ENCODE data around the gene ENG.

ENG gene

DNA sequence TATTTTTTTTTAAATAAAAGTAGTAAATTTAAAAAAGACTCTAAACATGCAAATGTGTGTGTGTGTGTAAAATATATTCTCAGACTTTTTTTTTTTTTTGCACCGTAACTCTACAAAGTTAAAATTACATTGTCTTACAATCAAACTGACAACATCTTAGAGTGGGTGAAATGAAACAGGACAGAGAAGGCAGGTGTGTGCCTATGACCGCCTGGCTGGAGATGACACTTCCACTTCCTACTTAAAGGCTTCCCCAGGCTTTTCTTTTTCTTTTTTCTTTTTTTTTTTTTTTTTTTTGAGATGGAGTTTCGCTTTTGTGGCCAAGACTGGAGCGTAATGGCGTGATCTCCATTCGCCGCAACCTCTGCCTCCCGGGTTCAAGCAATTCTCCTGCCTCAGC is 25.7 kb upstream of the ENG start:
- H3K36me3 ChIP-seq (ENCODE audit: control insufficient read depth in 4 of 4, insufficient read depth in 4 of 4, low read length in 3 of 4), result peaks cover 0 to 8% (median 0%) of the 10 kb centered on the region in 4 experiments
- no CpG with 5 or more reads among the region's 8 CpGs for WGBS (ENCODE audit: insufficient coverage)
- H3K9me3 ChIP-seq (ENCODE audit: control extremely low read depth in 1 of 5, control insufficient read depth in 4 of 5, insufficient read depth in 2 of 5, low read depth in 1 of 5, low read length in 4 of 5), result no peaks in the 10 kb centered on the region
- H3K4me1 ChIP-seq (ENCODE audit: control extremely low read depth in 1 of 4, control insufficient read depth in 4 of 4, insufficient read depth in 4 of 4, low read length in 3 of 4), result peaks cover under 1 to 49% (median 42%) of the 10 kb centered on the region in 4 experiments
- ChIA-PET POLR2A (interaction anchor here (0.6 kb wide), 1 partner anchor 83 kb away, joined by 4 read pairs; no protein-coding TSS in a partner anchor), CTCF (interaction anchor here (2.9 to 3.5 kb wide), 2 partner anchors 9 to 35 kb away, joined by 12 to 33 read pairs; partner anchors contain the start of gene ST6GALNAC4)
- no peak overlapping the region for H3K4me3 ChIP-seq (ENCODE audit: control insufficient read depth in 1 of 7, extremely low read depth in 1 of 7, insufficient read depth in 4 of 7, low read depth in 2 of 7, low read length in 6 of 7)
- no peak overlapping the region for H3K27ac ChIP-seq (ENCODE audit: insufficient read depth in 1 of 2, low read depth in 1 of 2, low read length in 2 of 2, poor library complexity in 1 of 2, severe bottlenecking in 2 of 2)
- peaks cover 0 to 3% (median 0%) of the 10 kb centered on the region in 5 experiments for H3K27me3 ChIP-seq (replicated peaks in 2 of 5; ENCODE audit: control insufficient read depth in 4 of 5, insufficient read depth in 5 of 5, low read length in 4 of 5)
- DNase-seq, result no peak

DNA sequence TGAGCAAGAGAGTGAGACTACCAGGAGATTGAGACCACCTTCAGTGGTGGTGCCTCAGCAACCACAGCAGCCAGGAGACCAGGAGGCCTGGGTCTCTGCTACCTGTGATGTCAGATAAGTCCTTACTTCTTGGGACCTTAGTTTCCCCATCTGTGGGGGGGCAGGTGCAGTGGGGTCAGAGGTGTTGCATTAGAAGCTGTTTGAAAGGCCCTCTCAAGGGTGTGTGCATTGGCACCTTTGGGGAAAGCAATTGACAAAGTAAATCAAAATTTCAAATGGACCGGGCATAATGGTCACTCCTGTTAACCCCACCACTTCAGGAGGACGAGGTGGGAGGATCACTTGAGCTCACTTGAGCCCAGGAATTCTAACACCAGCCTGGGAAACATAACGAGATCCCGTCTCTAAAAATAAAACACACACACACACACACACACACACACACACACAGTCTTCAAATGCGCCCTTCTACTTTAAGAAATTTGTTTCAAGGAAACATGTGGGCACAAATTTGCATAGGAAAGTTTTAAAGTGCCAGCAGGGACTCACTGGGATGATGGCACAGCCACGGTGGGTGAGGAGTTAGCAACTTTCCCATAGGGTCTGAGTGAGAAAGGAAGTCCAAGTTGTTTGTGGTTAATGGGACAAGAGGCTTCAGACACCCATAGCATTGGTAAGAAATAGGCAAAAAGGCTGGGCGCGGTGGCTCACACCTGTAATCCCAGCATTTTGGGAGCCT is 24.4 kb upstream of the ENG start:
- DNase-seq, result no peak
- 65% methylated on average over 4 of the region's 8 CpGs for WGBS (ENCODE audit: insufficient coverage)
- Histone ChIP-seq H3K4me3 (ENCODE audit: control insufficient read depth in 1 of 7, extremely low read depth in 1 of 7, insufficient read depth in 4 of 7, low read depth in 2 of 7, low read length in 6 of 7) (no peak overlapping the region), H3K36me3 (ENCODE audit: control insufficient read depth in 4 of 4, insufficient read depth in 4 of 4, low read length in 3 of 4) (no peaks in the 10 kb centered on the region), H3K27me3 (replicated peaks in 2 of 5; ENCODE audit: control insufficient read depth in 4 of 5, insufficient read depth in 5 of 5, low read length in 4 of 5) (peaks cover 0 to 3% (median 0%) of the 10 kb centered on the region in 5 experiments), H3K9me3 (ENCODE audit: control extremely low read depth in 1 of 5, control insufficient read depth in 4 of 5, insufficient read depth in 2 of 5, low read depth in 1 of 5, low read length in 4 of 5) (no peaks in the 10 kb centered on the region), H3K4me1 (ENCODE audit: control extremely low read depth in 1 of 4, control insufficient read depth in 4 of 4, insufficient read depth in 4 of 4, low read length in 3 of 4) (peaks cover 0 to 36% (median 29%) of the 10 kb centered on the region in 4 experiments), H3K27ac (ENCODE audit: insufficient read depth in 1 of 2, low read depth in 1 of 2, low read length in 2 of 2, poor library complexity in 1 of 2, severe bottlenecking in 2 of 2) (no peak overlapping the region)
- ChIA-PET CTCF (interaction anchor here (1.6 to 2.5 kb wide), 2 partner anchors 10 to 54 kb away, joined by 4 to 16 read pairs; no protein-coding TSS in a partner anchor), POLR2A (interaction anchor here (0.7 kb wide), 1 partner anchor 12 kb away, joined by 3 read pairs; no protein-coding TSS in a partner anchor)

DNA sequence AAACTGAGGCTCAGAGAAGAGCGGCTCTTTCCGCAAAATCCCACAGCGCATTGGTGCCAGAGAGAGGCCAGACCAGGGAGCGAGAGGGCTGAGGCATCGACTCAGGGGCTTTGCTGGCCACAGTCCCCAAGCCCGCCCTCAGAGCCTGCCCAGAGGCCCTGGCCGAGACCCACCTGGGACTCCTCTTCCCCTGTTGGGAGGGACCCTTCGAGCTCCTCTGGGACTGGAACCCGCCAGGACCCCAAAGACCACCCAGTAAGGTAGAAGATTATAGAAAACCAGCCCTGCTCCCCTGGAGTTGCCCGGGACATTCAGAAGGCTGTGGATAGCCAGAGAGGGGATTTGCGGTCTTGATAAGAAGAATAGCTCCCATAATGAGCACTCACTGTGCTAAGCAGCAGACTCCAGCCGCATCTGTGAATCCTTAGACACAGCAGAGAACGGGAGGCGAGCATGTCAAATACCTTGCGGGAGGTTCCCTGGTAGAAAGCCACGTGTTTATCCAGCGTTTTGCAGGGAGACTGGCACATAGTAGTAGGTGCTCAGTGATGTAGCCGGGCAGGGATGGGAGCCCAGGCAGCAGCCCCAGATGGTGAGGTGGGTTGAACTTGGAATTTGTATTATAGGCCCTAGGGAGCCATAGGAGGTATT is 23.7 kb upstream of the ENG start:
- POLR2A ChIA-PET, result interaction anchor here (0.7 kb wide), 1 partner anchor 12 kb away, joined by 3 read pairs; no protein-coding TSS in a partner anchor
- Histone ChIP-seq H3K27ac (ENCODE audit: insufficient read depth in 1 of 2, low read depth in 1 of 2, low read length in 2 of 2, poor library complexity in 1 of 2, severe bottlenecking in 2 of 2) (no peak overlapping the region), H3K36me3 (ENCODE audit: control insufficient read depth in 4 of 4, insufficient read depth in 4 of 4, low read length in 3 of 4) (no peaks in the 10 kb centered on the region), H3K4me3 (ENCODE audit: control insufficient read depth in 1 of 7, extremely low read depth in 1 of 7, insufficient read depth in 4 of 7, low read depth in 2 of 7, low read length in 6 of 7) (peak overlapping the region in 4 of 7 experiments; percentile 36 to 64 (median 57)), H3K27me3 (replicated peaks in 2 of 5; ENCODE audit: control insufficient read depth in 4 of 5, insufficient read depth in 5 of 5, low read length in 4 of 5) (peaks cover 0 to 3% (median 0%) of the 10 kb centered on the region in 5 experiments), H3K4me1 (ENCODE audit: control extremely low read depth in 1 of 4, control insufficient read depth in 4 of 4, insufficient read depth in 4 of 4, low read length in 3 of 4) (peaks cover 0 to 29% (median 23%) of the 10 kb centered on the region in 4 experiments), H3K9me3 (ENCODE audit: control extremely low read depth in 1 of 5, control insufficient read depth in 4 of 5, insufficient read depth in 2 of 5, low read depth in 1 of 5, low read length in 4 of 5) (no peaks in the 10 kb centered on the region)
- CTCF ChIA-PET, result interaction anchor here (0.8 to 2.5 kb wide), 3 partner anchors 9 to 53 kb away, joined by 3 to 16 read pairs (median 4); no protein-coding TSS in a partner anchor
- DNase-seq, result no peak
- 85% methylated on average over 16 of the region's 18 CpGs for WGBS (ENCODE audit: insufficient coverage)

DNA sequence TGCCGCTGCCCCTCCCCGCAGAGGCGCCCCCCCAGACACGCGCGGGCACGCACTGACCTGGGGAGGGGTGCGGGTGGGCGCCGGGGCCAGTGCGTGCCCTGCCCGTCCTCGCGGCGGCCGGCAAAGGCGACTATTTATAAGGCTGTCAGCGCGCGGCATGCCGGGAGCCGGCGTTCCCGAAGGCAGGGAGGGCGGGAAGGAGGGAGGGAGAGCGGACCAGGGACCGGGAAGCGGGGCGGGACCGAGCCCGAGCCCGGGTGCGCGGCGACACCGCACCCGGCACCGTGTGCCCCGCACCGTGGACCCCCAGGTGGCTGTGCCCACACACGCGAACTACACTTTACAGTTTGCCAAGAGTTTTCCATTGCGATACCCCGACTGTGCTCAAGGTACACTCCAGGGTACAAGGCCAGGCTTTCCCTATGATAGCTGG is 23.1 kb upstream of the ENG start, which contains the start of gene AK1:
Gene AK1, minus strand, starts transcription at position 110 of the 433 bp plus-strand sequence. CDS start 3,058 bp downstream, outside the sequence.
- POLR2A ChIA-PET, result no interaction called here
- Histone ChIP-seq H3K36me3 (ENCODE audit: control insufficient read depth in 4 of 4, insufficient read depth in 4 of 4, low read length in 3 of 4) (no peaks in the 10 kb centered on the region), H3K4me1 (ENCODE audit: control extremely low read depth in 1 of 4, control insufficient read depth in 4 of 4, insufficient read depth in 4 of 4, low read length in 3 of 4) (peaks cover 0 to 24% (median 18%) of the 10 kb centered on the region in 4 experiments), H3K27me3 (replicated peaks in 2 of 5; ENCODE audit: control insufficient read depth in 4 of 5, insufficient read depth in 5 of 5, low read length in 4 of 5) (peaks cover 0 to 3% (median 0%) of the 10 kb centered on the region in 5 experiments), H3K4me3 (ENCODE audit: control insufficient read depth in 1 of 7, extremely low read depth in 1 of 7, insufficient read depth in 4 of 7, low read depth in 2 of 7, low read length in 6 of 7) (peak within 1 kb of the TSS in 5 of 7 experiments; percentile 36 to 64 (median 51)), H3K9me3 (ENCODE audit: control extremely low read depth in 1 of 5, control insufficient read depth in 4 of 5, insufficient read depth in 2 of 5, low read depth in 1 of 5, low read length in 4 of 5) (no peaks in the 10 kb centered on the region), H3K27ac (ENCODE audit: insufficient read depth in 1 of 2, low read depth in 1 of 2, low read length in 2 of 2, poor library complexity in 1 of 2, severe bottlenecking in 2 of 2) (no peak within 1 kb of the TSS)
- WGBS (ENCODE audit: insufficient coverage), result 4% methylated on average over 37 of the region's 44 CpGs
- DNase-seq, result no peak
- CTCF ChIA-PET, result interaction anchor here (0.8 to 2.5 kb wide), 4 partner anchors 8 to 58 kb away, joined by 3 to 16 read pairs (median 4); no protein-coding TSS in a partner anchor

- Histone ChIP-seq H3K27me3 (replicated peaks in 2 of 5; ENCODE audit: control insufficient read depth in 4 of 5, insufficient read depth in 5 of 5, low read length in 4 of 5) (peaks cover 0 to 3% (median 0%) of the 10 kb centered on the region in 5 experiments), H3K4me1 (ENCODE audit: control extremely low read depth in 1 of 4, control insufficient read depth in 4 of 4, insufficient read depth in 4 of 4, low read length in 3 of 4) (peaks cover 0 to 19% (median 13%) of the 10 kb centered on the region in 4 experiments), H3K9me3 (ENCODE audit: control extremely low read depth in 1 of 5, control insufficient read depth in 4 of 5, insufficient read depth in 2 of 5, low read depth in 1 of 5, low read length in 4 of 5) (no peaks in the 10 kb centered on the region), H3K36me3 (ENCODE audit: control insufficient read depth in 4 of 4, insufficient read depth in 4 of 4, low read length in 3 of 4) (no peaks in the 10 kb centered on the region), H3K4me3 (ENCODE audit: control insufficient read depth in 1 of 7, extremely low read depth in 1 of 7, insufficient read depth in 4 of 7, low read depth in 2 of 7, low read length in 6 of 7) (peak overlapping the region in 5 of 7 experiments; percentile 10 to 64 (median 51)), H3K27ac (ENCODE audit: insufficient read depth in 1 of 2, low read depth in 1 of 2, low read length in 2 of 2, poor library complexity in 1 of 2, severe bottlenecking in 2 of 2) (no peak overlapping the region)
- 53% methylated on average over 19 of the region's 26 CpGs for WGBS (ENCODE audit: insufficient coverage)
- CTCF ChIA-PET, result interaction anchor here (0.6 to 2.5 kb wide), 8 partner anchors 8 to 111 kb away, joined by 3 to 16 read pairs (median 4); no protein-coding TSS in a partner anchor
- DNase-seq, result peak in 1 of 3 donors; percentile 36
- POLR2A ChIA-PET, result no interaction called here
Measured at GRCh38 chr9:127876764-127877562, 22.5 kb upstream of the ENG start.

- 97% methylated on average over 8 of the region's 14 CpGs for WGBS (ENCODE audit: insufficient coverage)
- ChIA-PET CTCF (interaction anchor here (0.6 to 1.7 kb wide), 8 partner anchors 11 to 110 kb away, joined by 3 to 7 read pairs (median 4); no protein-coding TSS in a partner anchor), POLR2A (no interaction called here)
- no peak for DNase-seq
- Histone ChIP-seq H3K4me3 (ENCODE audit: control insufficient read depth in 1 of 7, extremely low read depth in 1 of 7, insufficient read depth in 4 of 7, low read depth in 2 of 7, low read length in 6 of 7) (no peak overlapping the region), H3K4me1 (ENCODE audit: control extremely low read depth in 1 of 4, control insufficient read depth in 4 of 4, insufficient read depth in 4 of 4, low read length in 3 of 4) (peaks cover 0 to 19% (median 13%) of the 10 kb centered on the region in 4 experiments), H3K27ac (ENCODE audit: insufficient read depth in 1 of 2, low read depth in 1 of 2, low read length in 2 of 2, poor library complexity in 1 of 2, severe bottlenecking in 2 of 2) (no peak overlapping the region), H3K27me3 (replicated peaks in 2 of 5; ENCODE audit: control insufficient read depth in 4 of 5, insufficient read depth in 5 of 5, low read length in 4 of 5) (peaks cover 0 to 3% (median 0%) of the 10 kb centered on the region in 5 experiments), H3K36me3 (ENCODE audit: control insufficient read depth in 4 of 4, insufficient read depth in 4 of 4, low read length in 3 of 4) (no peaks in the 10 kb centered on the region), H3K9me3 (ENCODE audit: control extremely low read depth in 1 of 5, control insufficient read depth in 4 of 5, insufficient read depth in 2 of 5, low read depth in 1 of 5, low read length in 4 of 5) (no peaks in the 10 kb centered on the region)
Measured at GRCh38 chr9:127876026-127876763, 21.7 kb upstream of the ENG start.

Data from common myeloid progenitor, CD34-positive (primary cell).